GM12878 (cell line): ENCODE results near the gene GNAO1. TPM values are rescaled to one million over a fixed set of nuclear protein-coding genes. Genes with fewer than 3 reads are reported as not detected.

Experiments used
- ATAC-seq: fragments of 200-7000 bp; cut with Tn5 transposase; 3 replicates; pipeline ENCODE4 v1.9.1; 2020; ENCODE audit warnings: mild to moderate bottlenecking, moderate library complexity
- BruUV-seq: library from RNA; stranded (reverse); fragments of 400-500 nt; replicated peaks from 2 replicates; lab custom pipeline; 2021; lab: Mats Ljungman, UMichigan
- CTCF ChIA-PET: fragments of 300-600 bp; sonication (Branson Sonifier 250); formaldehyde crosslinking; extraction: SDS; loops from one replicate; lab custom pipeline; 2021; ENCODE audit warnings: inconsistent platforms; lab: Yijun Ruan, JAX
- POLR2A ChIA-PET: fragments of 350-600 bp; formaldehyde crosslinking; extraction: SDS; loops from one replicate; lab custom pipeline; 2021; ENCODE audit warnings: inconsistent platforms; lab: Charles Lee
- RAD21 ChIA-PET: fragments of 300-600 bp; sonication (Branson Sonifier 250); formaldehyde crosslinking; loops from one replicate; lab custom pipeline; 2023; ENCODE audit warnings: antibody characterized with exemption; ENCODE audit not compliant: unreplicated experiment; lab: Charles Lee
- SMC1A ChIA-PET: fragments of 300-600 bp; sonication (Branson Sonifier 250); formaldehyde crosslinking; loops from one replicate; lab custom pipeline; 2023; ENCODE audit not compliant: unreplicated experiment, uncharacterized antibody; lab: Charles Lee
- DNase-seq: peaks from one replicate; pipeline ENCODE4 v3.0.0-alpha.2; 2011; ENCODE audit warnings: low read depth, low spot score
- FAIRE-seq: peaks from 3 replicates; lab custom pipeline; 2011; peaks lifted over from hg19 to GRCh38; lab: Jason Lieb, UNC
- H2AFZ ChIP-seq: 2 replicates; pipeline ENCODE4 v1.6.0; 2011; ENCODE audit warnings: low read depth, low read length, control low read depth; ENCODE audit not compliant: control insufficient read depth
- H3K27ac ChIP-seq: 2 replicates; pipeline ENCODE4 v1.5.1; 2011; ENCODE audit warnings: control low read depth; ENCODE audit not compliant: control insufficient read depth, insufficient read depth
- H3K27me3 ChIP-seq, 2 experiments: replicated peaks in 1 of 2; 2 replicates each; pipeline versions ENCODE4 v1.6.0 to v1.6.1; 2011; ENCODE audit warnings: low read length in 1 of 2; ENCODE audit not compliant: control insufficient read depth in 2 of 2, insufficient read depth in 2 of 2
- H3K36me3 ChIP-seq, 2 experiments: 2 replicates each; pipeline ENCODE4 v1.5.1; 2011; ENCODE audit warnings: low read length in 1 of 2; ENCODE audit not compliant: control insufficient read depth in 2 of 2, insufficient read depth in 2 of 2
- H3K4me1 ChIP-seq: 2 replicates; pipeline ENCODE4 v1.6.1; 2011; ENCODE audit warnings: mild to moderate bottlenecking, low read length, moderate library complexity, mixed read lengths; ENCODE audit not compliant: control insufficient read depth, insufficient read depth
- H3K4me2 ChIP-seq: 2 replicates; pipeline ENCODE4 v1.6.0; 2011; ENCODE audit warnings: control low read depth; ENCODE audit not compliant: control insufficient read depth, insufficient read depth
- H3K4me3 ChIP-seq: fragments of 200-600 bp; sonication (generic); 2 replicates; pipeline ENCODE4 v1.5.1; 2016
- H3K79me2 ChIP-seq: 2 replicates; pipeline ENCODE4 v1.6.0; 2011; ENCODE audit warnings: low read length; ENCODE audit not compliant: control insufficient read depth, insufficient read depth
- H3K9ac ChIP-seq: 2 replicates; pipeline ENCODE4 v1.8.0; 2011; ENCODE audit warnings: low read length, control low read depth, mixed read lengths; ENCODE audit not compliant: control insufficient read depth, insufficient read depth
- H3K9me3 ChIP-seq: replicated peaks from 3 replicates; pipeline ENCODE4 v1.5.1; 2011; ENCODE audit warnings: mild to moderate bottlenecking, low read length; ENCODE audit not compliant: control insufficient read depth, insufficient read depth
- H4K20me1 ChIP-seq: 2 replicates; pipeline ENCODE4 v1.6.0; 2011; ENCODE audit not compliant: control insufficient read depth, insufficient read depth
- CEBPB ChIP-seq, 2 experiments: fragments of 150-350 bp in 1 of 2; IDR thresholded peaks; 2 replicates each; pipeline ENCODE4 v1.6.1; 2012 to 2014; ENCODE audit warnings: low read depth in 2 of 2, low read length in 2 of 2, borderline replicate concordance in 1 of 2, inconsistent platforms in 1 of 2
- CHD4 ChIP-seq: fragments of 200-600 bp; sonication (generic); IDR thresholded peaks from 2 replicates; pipeline ENCODE4 v1.6.1; 2016; ENCODE audit warnings: mild to moderate bottlenecking
- E4F1 ChIP-seq: fragments of 450-650 bp; IDR thresholded peaks from 2 replicates; pipeline ENCODE4 v1.6.1; 2018; ENCODE audit warnings: borderline replicate concordance, mild to moderate bottlenecking; ENCODE audit not compliant: partially characterized antibody
- HDAC6 ChIP-seq: fragments of 200-600 bp; sonication (generic); IDR thresholded peaks from one replicate; pipeline ENCODE4 v1.8.0; 2017; ENCODE audit warnings: antibody characterized with exemption; ENCODE audit not compliant: unreplicated experiment
- JUNB ChIP-seq: IDR thresholded peaks from 2 replicates; pipeline ENCODE4 v1.6.1; 2016; ENCODE audit warnings: antibody characterized with exemption, mild to moderate bottlenecking
- MEF2A ChIP-seq: IDR thresholded peaks from 2 replicates; pipeline ENCODE4 v1.6.1; 2011; ENCODE audit warnings: low read depth, mild to moderate bottlenecking, low read length, moderate library complexity; ENCODE audit not compliant: insufficient read depth
- MTA3 ChIP-seq: IDR thresholded peaks from 2 replicates; pipeline ENCODE4 v1.6.1; 2012; ENCODE audit warnings: low read length, inconsistent platforms, borderline replicate concordance
- NRF1 ChIP-seq: conservative IDR thresholded peaks from 2 replicates; pipeline ENCODE4 v1.6.1; 2011; ENCODE audit warnings: mild to moderate bottlenecking, low read depth, low read length, improper control_type of control experiment
- RB1 ChIP-seq: fragments of 450-650 bp; formaldehyde crosslinking; IDR thresholded peaks from 2 replicates; pipeline ENCODE4 v1.6.1; 2017; ENCODE audit warnings: mild to moderate bottlenecking, borderline replicate concordance
- RCOR1 ChIP-seq: conservative IDR thresholded peaks from 2 replicates; pipeline ENCODE4 v1.6.1; 2012; ENCODE audit warnings: low read depth, low read length, improper control_type of control experiment
- RELB ChIP-seq: fragments of 450-650 bp; IDR thresholded peaks from 2 replicates; pipeline ENCODE4 v1.6.1; 2017; ENCODE audit warnings: low read depth, mild to moderate bottlenecking, moderate library complexity
- RFX5 ChIP-seq: IDR thresholded peaks from 2 replicates; pipeline ENCODE4 v1.6.1; 2011; ENCODE audit warnings: low read depth, low read length, improper control_type of control experiment
- SMAD1 ChIP-seq: fragments of 450-650 bp; IDR thresholded peaks from 2 replicates; pipeline ENCODE4 v1.6.1; 2018; ENCODE audit warnings: mild to moderate bottlenecking, low read depth; ENCODE audit not compliant: partially characterized antibody
- SMC3 ChIP-seq: IDR thresholded peaks from 2 replicates; pipeline ENCODE4 v1.6.1; 2011; ENCODE audit warnings: low read length, improper control_type of control experiment, borderline replicate concordance
- SPI1 ChIP-seq: IDR thresholded peaks from 2 replicates; pipeline ENCODE4 v1.6.1; 2011; ENCODE audit warnings: low read depth, mild to moderate bottlenecking, low read length, moderate library complexity, borderline replicate concordance; ENCODE audit not compliant: insufficient read depth
- USF1 ChIP-seq: IDR thresholded peaks from 2 replicates; pipeline ENCODE4 v1.6.1; 2011; ENCODE audit warnings: borderline replicate concordance, low read depth, mild to moderate bottlenecking, moderate library complexity, mixed read lengths, low read length; ENCODE audit not compliant: insufficient read depth; ENCODE audit errors: extremely low read length
- USF2 ChIP-seq: IDR thresholded peaks from 2 replicates; pipeline ENCODE4 v1.6.1; 2011; ENCODE audit warnings: low read depth, low read length, improper control_type of control experiment, borderline replicate concordance
- ZNF274 ChIP-seq: IDR thresholded peaks from one replicate; pipeline ENCODE4 v1.8.0; 2011; ENCODE audit not compliant: insufficient read length, insufficient read depth
- WGBS: methylation state at CpG from one replicate; pipeline ENCODE4 v1.1.6; 2016; ENCODE audit warnings: low lambda C conversion rate; ENCODE audit not compliant: insufficient replicate concordance, insufficient coverage; ENCODE audit errors: missing lambda C conversion rate; 5-methylcytosine and 5-hydroxymethylcytosine counted together
- in situ Hi-C: fragments of 300-500 bp; cut with MboI; formaldehyde crosslinking; loops from 9 replicates; pipeline ENCODE4 v1.14.3; 2018; ENCODE audit warnings: mixed read lengths
- intact Hi-C: fragments of 100-400 bp; cut with micrococcal nuclease; formaldehyde crosslinking; loops from one replicate; pipeline ENCODE4 v1.14.2; 2022; ENCODE audit not compliant: unreplicated experiment
- polyA plus RNA-seq, 11 experiments: library from polyadenylated mRNA; depleted of rRNA in 4 of 11; unstranded in 6 of 11; stranded (reverse) in 5 of 11; fragments of >200 nt; fragmentation: Nextera tagmentation in 4 of 11; fragmentation: Illumina TruSeq in 1 of 11; extraction: Ambion mirVana in 4 of 11; extraction: Trizol in 1 of 11; gene quantifications; 1 replicate in 1 of 11; 2 replicates in 10 of 11; pipeline versions ENCODE4 v1.2.1 to v1.2.3, GENCODE V29; 2011 to 2016; ENCODE audit warnings: inconsistent platforms in 2 of 11, missing spikeins in 2 of 11, low read depth in 1 of 11
- total RNA-seq, 4 experiments: library from RNA; depleted of rRNA in 3 of 4; stranded (reverse); fragments of >200 nt in 3 of 4; fragmentation: Illumina TruSeq in 1 of 4; extraction: Trizol in 1 of 4; gene quantifications; 2 replicates each; pipeline versions ENCODE4 v1.2.1 to v1.2.3, GENCODE V29; 2013 to 2021
- TF ChIP-seq, protein P1 (sequence below): IDR thresholded peaks from 2 replicates; pipeline ENCODE4 v1.6.1; 2012; ENCODE audit warnings: low read depth, low read length, improper control_type of control experiment

GNAO1 gene
- total and polyA plus RNA-seq, 10 of the 15 experiments (the other 5 are each of a cell fraction or from before 2014, with no cell fraction given) = 0.05 to 0.28 (median 0.14) TPM; not detected in 6

DNA sequence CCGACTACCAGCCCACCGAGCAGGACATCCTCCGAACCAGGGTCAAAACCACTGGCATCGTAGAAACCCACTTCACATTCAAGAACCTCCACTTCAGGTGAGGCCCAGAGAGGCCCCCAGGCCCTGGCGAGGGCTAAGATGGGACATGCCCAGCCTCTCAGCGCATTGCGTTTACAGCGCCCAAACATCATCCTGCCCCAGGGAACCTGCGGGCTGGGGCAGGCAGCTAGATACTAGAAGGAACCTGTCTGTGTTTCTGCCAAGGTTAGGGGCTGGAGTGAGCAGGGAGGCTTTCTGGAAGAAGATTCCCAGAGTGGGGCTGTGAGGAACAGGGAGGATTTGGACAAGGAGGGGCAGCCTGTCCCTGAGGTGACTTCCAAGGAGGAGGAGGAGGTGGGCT, 143.5 kb downstream of the GNAO1 start:
- intact Hi-C loops (no loop called here), in situ Hi-C loops (no loop called here)
- no peaks in the 10 kb centered on the region; a peak in 1 of 4 replicates for H3K27me3 ChIP-seq
- CTCF ChIA-PET = no interaction called here
- H3K4me1 ChIP-seq = no peaks in the 10 kb centered on the region
- ATAC-seq (no peak), DNase-seq (no peak), FAIRE-seq (no peak)
- WGBS = 55% methylated on average over 9 of the region's 9 CpGs
- SMC1A ChIA-PET = interaction anchor here (0.6 kb wide), 1 partner anchor 49 kb away, joined by 3 read pairs; no protein-coding TSS in a partner anchor
- no peaks in the 10 kb centered on the region for H3K36me3 ChIP-seq
- RAD21 ChIA-PET = no interaction called here
- no peaks in the 10 kb centered on the region for H4K20me1 ChIP-seq
- no TSS peak for BruUV-seq
- H3K9ac ChIP-seq = no peak overlapping the region
- POLR2A ChIA-PET = no interaction called here
- no peaks in the 10 kb centered on the region for H3K9me3 ChIP-seq
- no peak overlapping the region for H3K27ac ChIP-seq
- no peak for TF ChIP-seq USF2
- no peak for TF ChIP-seq SMAD1
- TF ChIP-seq NRF1 = no peak
- no peak for TF ChIP-seq CHD4
- no peak for TF ChIP-seq ZNF274
- TF ChIP-seq RFX5 = no peak
- TF ChIP-seq USF1 = no peak
- no peak for TF ChIP-seq SMC3
- TF ChIP-seq, protein P1, sequence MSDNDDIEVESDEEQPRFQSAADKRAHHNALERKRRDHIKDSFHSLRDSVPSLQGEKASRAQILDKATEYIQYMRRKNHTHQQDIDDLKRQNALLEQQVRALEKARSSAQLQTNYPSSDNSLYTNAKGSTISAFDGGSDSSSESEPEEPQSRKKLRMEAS = no peak
- no peak for TF ChIP-seq RCOR1
- TF ChIP-seq HDAC6 = no peak
- no peak for TF ChIP-seq RELB
- no peak for TF ChIP-seq MEF2A
- TF ChIP-seq RB1 = no peak
- TF ChIP-seq E4F1 = no peak
- no peak for TF ChIP-seq CEBPB (IDR thresholded peaks at IDR 0.05; ENCODE audit: borderline replicate concordance in 1 of 2, low read depth in 2 of 2, low read length in 2 of 2)
- TF ChIP-seq SPI1 = no peak
- no peak for TF ChIP-seq JUNB
- TF ChIP-seq MTA3 = no peak
- no peak overlapping the region for H3K4me2 ChIP-seq
- H3K79me2 ChIP-seq = no peaks in the 10 kb centered on the region
- H2AFZ ChIP-seq = no peak overlapping the region
- no peak overlapping the region for H3K4me3 ChIP-seq
